Measurements from ENCODE around the gene CLIC1. TPM values are rescaled to one million over a fixed set of nuclear protein-coding genes. Genes with fewer than 3 reads are reported as not detected.

Gene CLIC1
- total RNA-seq, 4 donors from 2014 or later, result 239 to 420 (median 333) TPM

DNA sequence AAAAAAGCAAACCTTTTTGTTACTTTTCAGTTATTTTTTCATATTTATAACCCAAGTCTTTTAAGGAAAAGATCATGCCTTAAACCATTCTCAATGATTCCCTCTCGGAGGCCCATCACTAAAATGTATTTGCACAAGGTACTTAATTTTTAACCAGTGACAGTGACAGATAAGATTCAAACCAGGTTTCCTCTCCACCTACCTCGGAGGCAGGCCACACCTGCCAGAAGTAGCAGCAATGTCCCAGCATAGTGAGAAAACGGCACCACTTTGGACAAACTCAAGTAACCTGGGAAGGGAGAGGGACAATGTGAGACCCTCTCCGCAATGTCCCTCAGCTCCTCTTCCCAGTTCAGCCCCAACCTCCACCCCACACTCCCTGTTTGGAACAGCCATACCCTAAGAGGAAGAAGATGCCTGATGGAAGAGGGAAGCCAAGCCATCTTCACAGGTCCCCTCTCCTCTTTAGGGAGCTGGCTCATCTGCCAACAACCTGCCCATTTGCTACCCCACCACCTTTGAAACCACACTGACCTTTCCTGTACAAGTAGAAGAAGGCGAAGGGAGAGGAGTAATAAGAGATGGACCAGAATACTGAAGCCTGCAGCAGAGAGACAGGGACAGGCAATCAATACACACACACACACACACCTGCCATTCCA is 35.5 kb downstream of the CLIC1 start:
- Histone ChIP-seq H3K4me3 (peak overlapping the region; percentile 69), H3K27me3 (no peaks in the 10 kb centered on the region), H3K9me3 (no peaks in the 10 kb centered on the region), H3K27ac (no peak overlapping the region), H3K36me3 (peaks cover 30% of the 10 kb centered on the region), H3K4me1 (peaks cover 20% of the 10 kb centered on the region)
- 86% methylated on average over 5 of the region's 5 CpGs for WGBS
- TF ChIP-seq POLR2A (IDR thresholded peaks at IDR 0.05), result no peak
- TF ChIP-seq, protein P1, sequence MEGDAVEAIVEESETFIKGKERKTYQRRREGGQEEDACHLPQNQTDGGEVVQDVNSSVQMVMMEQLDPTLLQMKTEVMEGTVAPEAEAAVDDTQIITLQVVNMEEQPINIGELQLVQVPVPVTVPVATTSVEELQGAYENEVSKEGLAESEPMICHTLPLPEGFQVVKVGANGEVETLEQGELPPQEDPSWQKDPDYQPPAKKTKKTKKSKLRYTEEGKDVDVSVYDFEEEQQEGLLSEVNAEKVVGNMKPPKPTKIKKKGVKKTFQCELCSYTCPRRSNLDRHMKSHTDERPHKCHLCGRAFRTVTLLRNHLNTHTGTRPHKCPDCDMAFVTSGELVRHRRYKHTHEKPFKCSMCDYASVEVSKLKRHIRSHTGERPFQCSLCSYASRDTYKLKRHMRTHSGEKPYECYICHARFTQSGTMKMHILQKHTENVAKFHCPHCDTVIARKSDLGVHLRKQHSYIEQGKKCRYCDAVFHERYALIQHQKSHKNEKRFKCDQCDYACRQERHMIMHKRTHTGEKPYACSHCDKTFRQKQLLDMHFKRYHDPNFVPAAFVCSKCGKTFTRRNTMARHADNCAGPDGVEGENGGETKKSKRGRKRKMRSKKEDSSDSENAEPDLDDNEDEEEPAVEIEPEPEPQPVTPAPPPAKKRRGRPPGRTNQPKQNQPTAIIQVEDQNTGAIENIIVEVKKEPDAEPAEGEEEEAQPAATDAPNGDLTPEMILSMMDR (IDR thresholded peaks at IDR 0.05), result no peak
- no peak for TF ChIP-seq POLR2AphosphoS5 (IDR thresholded peaks at IDR 0.05)
- TF ChIP-seq EP300 (IDR thresholded peaks at IDR 0.05), result no peak
- no peak for DNase-seq (ENCODE audit: low spot score in 2 of 2)

DNA sequence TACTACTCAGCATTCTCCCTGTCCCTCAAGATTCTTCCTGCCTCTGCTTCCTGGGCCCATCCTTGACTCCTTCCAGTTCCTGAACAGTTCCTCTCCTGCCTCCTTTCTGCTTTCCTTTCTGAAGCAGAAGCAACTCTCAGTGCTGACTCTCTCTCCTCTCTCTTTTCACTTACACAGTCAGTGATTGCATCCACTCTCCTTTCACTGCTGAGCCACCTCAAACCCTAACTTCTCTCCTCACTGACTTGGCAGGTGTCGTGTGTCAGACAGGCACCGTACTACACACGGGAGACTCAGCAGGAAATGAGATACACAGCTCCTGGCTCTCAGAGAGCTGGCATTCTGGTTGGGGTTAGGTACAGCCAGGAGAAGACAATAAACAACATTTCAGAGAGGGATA is 38.8 kb downstream of the CLIC1 start:
- no peaks in the 10 kb centered on the region for H3K27me3 ChIP-seq
- H3K36me3 ChIP-seq, result peaks cover 62% of the 10 kb centered on the region
- WGBS, result 28% methylated on average over 3 of the region's 3 CpGs

DNA sequence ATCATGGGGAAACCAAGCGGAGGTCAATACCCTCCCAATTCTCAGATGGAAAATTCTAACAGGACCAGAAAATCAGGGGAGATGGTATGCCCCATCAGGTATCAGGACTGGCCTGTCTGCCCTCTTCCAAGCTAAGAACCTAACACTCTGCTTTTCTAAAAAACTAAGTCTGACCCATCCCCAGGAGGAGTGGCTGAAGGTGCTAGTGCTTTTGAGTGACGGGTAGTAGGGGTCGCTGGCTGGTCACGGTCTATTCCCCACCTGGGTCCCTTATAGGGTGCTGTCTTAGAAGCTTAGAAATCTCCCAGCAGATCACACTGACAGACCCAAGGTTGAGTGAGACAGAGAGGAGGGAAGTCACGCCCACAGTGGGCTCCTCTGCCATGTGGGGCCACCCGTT is 42.8 kb downstream of the CLIC1 start:
- no peak for DNase-seq (ENCODE audit: low spot score in 2 of 2)
- Histone ChIP-seq H3K4me3 (no peak overlapping the region), H3K27ac (no peak overlapping the region), H3K27me3 (no peaks in the 10 kb centered on the region), H3K9me3 (no peaks in the 10 kb centered on the region), H3K36me3 (peaks cover 91% of the 10 kb centered on the region), H3K4me1 (no peaks in the 10 kb centered on the region)
- no peak for TF ChIP-seq POLR2A (IDR thresholded peaks at IDR 0.05)
- no peak for TF ChIP-seq EP300 (IDR thresholded peaks at IDR 0.05)
- no peak for TF ChIP-seq POLR2AphosphoS5 (IDR thresholded peaks at IDR 0.05)
- TF ChIP-seq, protein P1 (IDR thresholded peaks at IDR 0.05), result no peak
- WGBS, result 87% methylated on average over 5 of the region's 6 CpGs

More for the DNA sequence above, 38.8 kb downstream of the CLIC1 start:
- Histone ChIP-seq H3K27ac (no peak overlapping the region), H3K9me3 (no peaks in the 10 kb centered on the region), H3K4me1 (peaks cover 15% of the 10 kb centered on the region), H3K4me3 (no peak overlapping the region)
- no peak for DNase-seq (ENCODE audit: low spot score in 2 of 2)
- TF ChIP-seq POLR2A (IDR thresholded peaks at IDR 0.05) (no peak), POLR2AphosphoS5 (IDR thresholded peaks at IDR 0.05) (no peak), EP300 (IDR thresholded peaks at IDR 0.05) (no peak)
- TF ChIP-seq, protein P1 (IDR thresholded peaks at IDR 0.05), result no peak

DNA sequence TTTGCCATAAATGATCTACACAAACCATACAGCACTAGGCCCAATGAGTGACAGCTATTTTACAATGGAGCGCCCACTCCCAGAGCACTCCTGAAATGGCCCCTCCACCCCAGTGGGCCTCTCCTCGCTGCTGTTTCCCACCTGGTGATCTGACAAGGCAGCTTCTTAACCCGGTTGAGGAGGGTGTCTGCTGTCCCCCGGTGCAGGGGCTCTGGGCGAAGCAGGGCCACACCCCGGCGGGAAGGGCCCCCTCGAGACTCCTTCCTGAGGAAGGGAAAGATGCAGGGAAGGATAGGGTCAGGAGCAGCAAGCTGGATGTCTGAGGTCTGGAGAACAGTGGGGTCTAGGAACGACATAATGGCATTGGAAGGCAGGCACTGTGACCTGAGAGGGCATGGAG is 43.4 kb downstream of the CLIC1 start:
- 91% methylated on average over 9 of the region's 9 CpGs for WGBS
- peaks cover 97% of the 10 kb centered on the region for H3K36me3 ChIP-seq
- TF ChIP-seq POLR2A (IDR thresholded peaks at IDR 0.05) (no peak), POLR2AphosphoS5 (IDR thresholded peaks at IDR 0.05) (no peak), EP300 (IDR thresholded peaks at IDR 0.05) (no peak)
- TF ChIP-seq, protein P1 (IDR thresholded peaks at IDR 0.05), result no peak

DNA sequence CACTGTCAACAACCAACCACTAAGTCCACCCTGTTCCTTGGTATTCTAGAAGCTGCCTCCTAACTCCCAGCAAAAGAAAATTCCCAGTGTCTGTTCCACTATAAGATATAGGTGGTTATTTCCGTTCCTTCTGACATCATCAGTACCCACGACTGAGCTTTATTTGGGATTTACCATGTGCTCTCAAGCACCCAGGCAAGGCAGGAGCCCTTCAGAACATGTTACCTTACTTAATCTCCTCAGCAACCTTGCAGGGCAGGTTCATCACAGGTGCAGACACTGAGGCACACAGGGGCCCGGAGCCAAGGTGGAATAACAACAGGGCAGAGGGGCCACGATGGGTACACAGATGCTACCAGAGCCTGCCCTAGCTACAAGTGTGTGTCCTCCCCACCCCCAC is 44.0 kb downstream of the CLIC1 start:
- Histone ChIP-seq H3K36me3 (peaks cover 98% of the 10 kb centered on the region), H3K9me3 (no peaks in the 10 kb centered on the region), H3K4me1 (no peaks in the 10 kb centered on the region), H3K27me3 (no peaks in the 10 kb centered on the region), H3K27ac (no peak overlapping the region), H3K4me3 (no peak overlapping the region)
- no peak for DNase-seq (ENCODE audit: low spot score in 2 of 2)
- TF ChIP-seq POLR2A (IDR thresholded peaks at IDR 0.05) (no peak), POLR2AphosphoS5 (IDR thresholded peaks at IDR 0.05) (no peak), EP300 (IDR thresholded peaks at IDR 0.05) (no peak)
- TF ChIP-seq, protein P1 (IDR thresholded peaks at IDR 0.05), result no peak
- WGBS, result 82% methylated on average over 4 of the region's 4 CpGs

More for the DNA sequence above, 43.4 kb downstream of the CLIC1 start:
- DNase-seq (ENCODE audit: low spot score in 2 of 2), result no peak
- Histone ChIP-seq H3K9me3 (no peaks in the 10 kb centered on the region), H3K27me3 (no peaks in the 10 kb centered on the region), H3K4me3 (no peak overlapping the region), H3K4me1 (no peaks in the 10 kb centered on the region), H3K27ac (no peak overlapping the region)
